ENCODE results near the gene SLC22A4. TPM values are rescaled to one million over a fixed set of nuclear protein-coding genes. Genes with fewer than 3 reads are reported as not detected.
A peak's percentile ranks its signal among the peaks of the same experiment; 100 is the strongest.

SLC22A4 gene
- total and polyA plus RNA-seq, 2 donors (not counting 1 experiment from before 2014, with no cell fraction given): 0.18 TPM; not detected in 1

GRCh38 chr5:132254321-132254977 lies 39.7 kb upstream of the SLC22A4 start:
- Histone ChIP-seq H3K79me2 (ENCODE audit: control insufficient read depth, insufficient read depth, low read length) (no peaks in the 10 kb centered on the region), H4K20me1 (ENCODE audit: control insufficient read depth, insufficient read depth, low read length, poor library complexity, severe bottlenecking) (no peaks in the 10 kb centered on the region), H3K4me1 (ENCODE audit: control insufficient read depth in 2 of 2, insufficient read depth in 2 of 2, low read length in 2 of 2) (peaks cover 8 to 9% of the 10 kb centered on the region in 2 donors), H3K27ac (ENCODE audit: low read length in 2 of 2) (no peak overlapping the region), H2AFZ (ENCODE audit: insufficient read depth, low read depth, low read length, poor library complexity, severe bottlenecking) (no peak overlapping the region), H3K27me3 (replicated peaks in 1 of 4; ENCODE audit: control extremely low read depth in 1 of 4, control insufficient read depth in 3 of 4, insufficient read depth in 4 of 4, low read length in 3 of 4) (peaks cover 0 to 35% (median 14%) of the 10 kb centered on the region in 4 experiments), H3K4me2 (replicated peaks; ENCODE audit: low read depth, low read length, poor library complexity, severe bottlenecking) (no peak overlapping the region), H3K4me3 (ENCODE audit: control extremely low read depth in 1 of 5, extremely low read depth in 1 of 5, insufficient read depth in 1 of 5, low read depth in 2 of 5, low read length in 4 of 5) (no peak overlapping the region), H3K9ac (ENCODE audit: low read length) (no peak overlapping the region), H3K36me3 (replicated peaks in 1 of 2; ENCODE audit: control extremely low read depth in 1 of 2, control insufficient read depth in 1 of 2, extremely low read depth in 1 of 2, insufficient read depth in 2 of 2, low read length in 1 of 2) (no peaks in the 10 kb centered on the region), H3K9me3 (ENCODE audit: control extremely low read depth in 1 of 3, control insufficient read depth in 2 of 3, insufficient read depth in 1 of 3, low read length in 2 of 3) (peaks cover 0 to 7% (median 0%) of the 10 kb centered on the region in 3 donors)
- Mint-ChIP-seq H3K9me3 (ENCODE audit: insufficient read depth) (no peaks in the 10 kb centered on the region), H3K4me3 (no peak overlapping the region), H3K4me1 (peaks cover 2% of the 10 kb centered on the region), H3K27ac (no peak overlapping the region), H3K27me3 (peaks cover 17% of the 10 kb centered on the region)
- intact Hi-C loops (cut with micrococcal nuclease): no loop called here
- TF ChIP-seq CTCF (IDR thresholded peaks at IDR 0.05) (no peak), EZH2 (IDR thresholded peaks at IDR 0.05; ENCODE audit: borderline replicate concordance, insufficient read depth, low read depth, low read length, poor library complexity, severe bottlenecking) (no peak)
- ChIA-PET CTCF (interaction anchor here (1.1 kb wide), 1 partner anchor 16 kb away, joined by 3 read pairs; no protein-coding TSS in a partner anchor), POLR2A (no interaction called here)
- DNase-seq: no peak
- WGBS (ENCODE audit: insufficient coverage): 97% methylated on average over 3 of the region's 7 CpGs
- no peak for ATAC-seq (ENCODE audit: low read depth)

- ATAC-seq (ENCODE audit: low read depth): no peak
- Histone ChIP-seq H3K4me1 (ENCODE audit: control insufficient read depth in 2 of 2, insufficient read depth in 2 of 2, low read length in 2 of 2) (peaks cover 8 to 9% of the 10 kb centered on the region in 2 donors), H3K27ac (ENCODE audit: low read length in 2 of 2) (no peak overlapping the region), H3K4me3 (ENCODE audit: control extremely low read depth in 1 of 5, extremely low read depth in 1 of 5, insufficient read depth in 1 of 5, low read depth in 2 of 5, low read length in 4 of 5) (no peak overlapping the region), H3K27me3 (replicated peaks in 1 of 4; ENCODE audit: control extremely low read depth in 1 of 4, control insufficient read depth in 3 of 4, insufficient read depth in 4 of 4, low read length in 3 of 4) (peaks cover 0 to 35% (median 14%) of the 10 kb centered on the region in 4 experiments), H3K36me3 (replicated peaks in 1 of 2; ENCODE audit: control extremely low read depth in 1 of 2, control insufficient read depth in 1 of 2, extremely low read depth in 1 of 2, insufficient read depth in 2 of 2, low read length in 1 of 2) (no peaks in the 10 kb centered on the region), H3K79me2 (ENCODE audit: control insufficient read depth, insufficient read depth, low read length) (no peaks in the 10 kb centered on the region), H4K20me1 (ENCODE audit: control insufficient read depth, insufficient read depth, low read length, poor library complexity, severe bottlenecking) (no peaks in the 10 kb centered on the region), H3K4me2 (replicated peaks; ENCODE audit: low read depth, low read length, poor library complexity, severe bottlenecking) (no peak overlapping the region), H3K9ac (ENCODE audit: low read length) (no peak overlapping the region), H3K9me3 (ENCODE audit: control extremely low read depth in 1 of 3, control insufficient read depth in 2 of 3, insufficient read depth in 1 of 3, low read length in 2 of 3) (peaks cover 0 to 7% (median 0%) of the 10 kb centered on the region in 3 donors), H2AFZ (ENCODE audit: insufficient read depth, low read depth, low read length, poor library complexity, severe bottlenecking) (no peak overlapping the region)
- intact Hi-C loops (cut with micrococcal nuclease): no loop called here
- Mint-ChIP-seq H3K4me3 (peak overlapping the region; percentile 52), H3K27ac (no peak overlapping the region), H3K4me1 (peaks cover 2% of the 10 kb centered on the region), H3K27me3 (peaks cover 24% of the 10 kb centered on the region), H3K9me3 (ENCODE audit: insufficient read depth) (no peaks in the 10 kb centered on the region)
- POLR2A ChIA-PET: no interaction called here
- DNase-seq: no peak
- WGBS (ENCODE audit: insufficient coverage): 98% methylated on average over 4 of the region's 4 CpGs
- TF ChIP-seq EZH2 (IDR thresholded peaks at IDR 0.05; ENCODE audit: borderline replicate concordance, insufficient read depth, low read depth, low read length, poor library complexity, severe bottlenecking) (no peak), CTCF (IDR thresholded peaks at IDR 0.05) (no peak)
- CTCF ChIA-PET: no interaction called here
Measured at GRCh38 chr5:132256086-132256782, 38.0 kb upstream of the SLC22A4 start.
